ENCODE measurements around the gene THSD7B.

The THSD7B gene

GRCh38 chr2:136929531-136929930 lies 164.2 kb downstream of the THSD7B start:
- no peaks in the 10 kb centered on the region for H3K9me3 ChIP-seq (ENCODE audit: control insufficient read depth, low read length)
- no peak overlapping the region for H2AFZ ChIP-seq
- H3K27me3 ChIP-seq (ENCODE audit: control insufficient read depth, insufficient read depth, low read length) = no peaks in the 10 kb centered on the region
- no peak for TF ChIP-seq CTCF (IDR thresholded peaks at IDR 0.05)
- H3K4me2 ChIP-seq (ENCODE audit: low read length) = no peak overlapping the region
- H3K9ac ChIP-seq = no peak overlapping the region
- H3K27ac ChIP-seq = no peak overlapping the region
- H3K36me3 ChIP-seq (ENCODE audit: control insufficient read depth, insufficient read depth, low read length) = no peaks in the 10 kb centered on the region
- no peak overlapping the region for H3K4me3 ChIP-seq (ENCODE audit: low read depth, low read length)
- H3K4me1 ChIP-seq = no peaks in the 10 kb centered on the region
- H3K79me2 ChIP-seq = no peaks in the 10 kb centered on the region

GRCh38 chr2:136932700-136933099 lies 167.4 kb downstream of the THSD7B start:
- H3K4me3 ChIP-seq (ENCODE audit: low read depth, low read length) = no peak overlapping the region
- H3K4me2 ChIP-seq (ENCODE audit: low read length) = no peak overlapping the region
- no peak overlapping the region for H3K9ac ChIP-seq
- no peaks in the 10 kb centered on the region for H3K36me3 ChIP-seq (ENCODE audit: control insufficient read depth, insufficient read depth, low read length)
- no peak overlapping the region for H3K27ac ChIP-seq
- H3K27me3 ChIP-seq (ENCODE audit: control insufficient read depth, insufficient read depth, low read length) = no peaks in the 10 kb centered on the region
- H3K79me2 ChIP-seq = no peaks in the 10 kb centered on the region
- H3K9me3 ChIP-seq (ENCODE audit: control insufficient read depth, low read length) = no peaks in the 10 kb centered on the region
- H2AFZ ChIP-seq = no peak overlapping the region
- TF ChIP-seq CTCF (IDR thresholded peaks at IDR 0.05) = no peak
- no peaks in the 10 kb centered on the region for H3K4me1 ChIP-seq

GRCh38 chr2:136935119-136935518 lies 169.8 kb downstream of the THSD7B start:
- Histone ChIP-seq H3K27ac (no peak overlapping the region), H3K9me3 (ENCODE audit: control insufficient read depth, low read length) (no peaks in the 10 kb centered on the region), H3K79me2 (no peaks in the 10 kb centered on the region), H2AFZ (no peak overlapping the region), H3K27me3 (ENCODE audit: control insufficient read depth, insufficient read depth, low read length) (no peaks in the 10 kb centered on the region), H3K4me3 (ENCODE audit: low read depth, low read length) (no peak overlapping the region), H3K9ac (no peak overlapping the region), H3K4me1 (no peaks in the 10 kb centered on the region), H3K4me2 (ENCODE audit: low read length) (no peak overlapping the region), H3K36me3 (ENCODE audit: control insufficient read depth, insufficient read depth, low read length) (no peaks in the 10 kb centered on the region)
- TF ChIP-seq CTCF (IDR thresholded peaks at IDR 0.05) = no peak

GRCh38 chr2:136956050-136956449 lies 190.7 kb downstream of the THSD7B start:
- H3K36me3 ChIP-seq (ENCODE audit: control insufficient read depth, insufficient read depth, low read length) = no peaks in the 10 kb centered on the region
- H3K79me2 ChIP-seq = no peaks in the 10 kb centered on the region
- H3K4me1 ChIP-seq = no peaks in the 10 kb centered on the region
- no peak overlapping the region for H3K9ac ChIP-seq
- H3K27ac ChIP-seq = no peak overlapping the region
- H3K4me2 ChIP-seq (ENCODE audit: low read length) = no peak overlapping the region
- H3K4me3 ChIP-seq (ENCODE audit: low read depth, low read length) = no peak overlapping the region
- no peak for TF ChIP-seq CTCF (IDR thresholded peaks at IDR 0.05)
- H2AFZ ChIP-seq = no peak overlapping the region
- H3K9me3 ChIP-seq (ENCODE audit: control insufficient read depth, low read length) = no peaks in the 10 kb centered on the region
- no peaks in the 10 kb centered on the region for H3K27me3 ChIP-seq (ENCODE audit: control insufficient read depth, insufficient read depth, low read length)

GRCh38 chr2:136957044-136957443 lies 191.7 kb downstream of the THSD7B start:
- no peaks in the 10 kb centered on the region for H3K79me2 ChIP-seq
- H3K4me1 ChIP-seq = no peaks in the 10 kb centered on the region
- no peaks in the 10 kb centered on the region for H3K27me3 ChIP-seq (ENCODE audit: control insufficient read depth, insufficient read depth, low read length)
- TF ChIP-seq CTCF (IDR thresholded peaks at IDR 0.05) = no peak
- H3K9me3 ChIP-seq (ENCODE audit: control insufficient read depth, low read length) = no peaks in the 10 kb centered on the region
- H3K27ac ChIP-seq = no peak overlapping the region
- H3K4me2 ChIP-seq (ENCODE audit: low read length) = no peak overlapping the region
- H3K36me3 ChIP-seq (ENCODE audit: control insufficient read depth, insufficient read depth, low read length) = no peaks in the 10 kb centered on the region
- H3K9ac ChIP-seq = no peak overlapping the region
- H3K4me3 ChIP-seq (ENCODE audit: low read depth, low read length) = no peak overlapping the region
- no peak overlapping the region for H2AFZ ChIP-seq
